Measurements from ENCODE around the gene DAB1.

DAB1 gene

DNA sequence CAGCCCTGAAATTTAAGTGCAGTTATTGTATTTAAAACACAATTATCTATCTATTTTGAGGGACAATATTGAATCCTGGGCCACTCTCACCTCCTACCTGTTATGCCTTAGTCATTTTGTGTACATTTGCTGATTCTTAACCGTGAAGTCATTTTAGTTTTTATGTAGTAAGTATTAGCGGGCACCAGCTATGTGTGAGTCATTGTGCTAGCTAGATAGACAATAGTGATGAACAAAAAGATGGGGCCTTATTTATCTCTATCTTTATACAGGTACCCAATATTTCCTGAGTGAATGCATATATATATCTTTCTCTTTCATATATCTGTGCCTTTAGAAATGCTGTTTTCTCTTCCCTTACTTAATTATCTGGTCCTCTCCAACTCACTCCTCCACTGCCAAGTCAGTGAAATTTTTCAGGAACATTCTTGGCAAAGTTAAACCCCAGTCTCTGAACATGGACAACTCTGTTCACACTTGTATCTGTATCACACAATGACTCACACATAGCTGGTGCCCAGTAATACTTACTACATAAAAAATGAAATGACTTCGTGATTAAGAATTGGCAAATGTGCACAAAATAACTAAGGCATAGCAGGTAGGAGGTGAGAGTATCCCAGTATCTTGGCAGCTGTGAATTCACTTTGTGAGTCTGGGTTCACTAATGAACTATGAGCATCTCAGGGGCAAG lies 292.0 kb downstream of the DAB1 start:
- H3K4me3 ChIP-seq (ENCODE audit: control insufficient read depth, low read depth, low read length) = no peak overlapping the region
- peak; percentile 48 for DNase-seq (ENCODE audit: low read depth)
- TF ChIP-seq CTCF (conservative IDR thresholded peaks at IDR 0.05; ENCODE audit: control insufficient read depth, insufficient read depth, low read depth, low read length) = no peak

DNA sequence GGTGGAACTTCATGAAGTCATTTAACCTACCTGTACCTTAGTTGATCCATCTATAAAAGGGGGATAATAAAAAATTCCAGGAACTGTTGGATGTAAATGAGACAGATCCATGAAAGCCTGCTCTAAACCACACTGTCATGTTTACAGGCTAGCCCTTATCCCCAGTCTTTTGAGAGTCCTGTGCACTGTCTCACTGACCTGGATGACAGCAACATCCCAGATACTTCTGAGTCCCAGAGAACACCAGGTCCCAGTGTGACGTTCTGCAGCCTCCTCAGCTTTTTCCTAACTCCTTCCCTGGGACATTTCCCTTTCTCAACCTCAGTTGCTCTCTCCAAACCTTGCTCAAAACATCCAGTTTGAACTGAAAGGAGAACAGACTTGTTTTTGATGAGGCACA lies 292.6 kb downstream of the DAB1 start:
- no peak for TF ChIP-seq CTCF (conservative IDR thresholded peaks at IDR 0.05; ENCODE audit: control insufficient read depth, insufficient read depth, low read depth, low read length)
- no peak for DNase-seq (ENCODE audit: low read depth)
- no peak overlapping the region for H3K4me3 ChIP-seq (ENCODE audit: control insufficient read depth, low read depth, low read length)

DNA sequence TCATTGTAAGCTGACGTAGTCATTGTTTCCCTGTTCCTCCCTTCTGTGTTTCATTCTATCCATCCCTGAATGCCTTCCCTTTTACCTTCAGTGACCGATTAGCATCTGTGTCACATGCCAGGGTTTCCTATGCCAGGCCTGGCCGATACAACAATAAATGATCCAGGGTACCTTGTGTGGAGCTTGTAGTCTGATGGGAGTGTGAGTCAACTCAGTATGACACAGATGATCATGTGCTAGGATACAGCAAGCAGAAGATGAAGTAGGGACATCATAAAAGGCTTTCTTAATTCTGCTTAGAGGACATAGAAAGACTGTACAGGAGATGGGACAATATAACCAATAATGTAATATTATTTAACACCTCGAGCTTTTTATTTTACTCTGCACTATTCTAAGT lies 294.0 kb downstream of the DAB1 start:
- H3K4me3 ChIP-seq (ENCODE audit: control insufficient read depth, low read depth, low read length) = no peak overlapping the region
- no peak for TF ChIP-seq CTCF (conservative IDR thresholded peaks at IDR 0.05; ENCODE audit: control insufficient read depth, insufficient read depth, low read depth, low read length)
- DNase-seq (ENCODE audit: low read depth) = no peak

DNA sequence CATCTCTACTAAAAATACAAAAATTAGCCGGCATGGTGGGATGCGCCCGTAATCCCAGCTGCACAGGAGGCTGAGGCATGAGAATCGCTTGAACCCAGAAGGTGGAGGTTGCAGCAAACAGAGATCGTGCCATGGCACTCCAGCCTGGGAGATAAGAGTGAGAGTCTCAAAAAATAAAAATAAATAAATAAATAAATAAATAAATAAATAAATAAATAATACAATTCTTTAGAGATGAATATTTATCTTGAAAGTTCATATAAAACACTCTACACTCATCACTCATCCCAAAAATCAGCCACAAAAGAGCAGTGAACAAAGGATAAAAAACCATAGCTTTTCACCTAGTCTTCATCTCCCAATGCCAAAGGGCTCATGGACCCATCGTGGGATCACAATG lies 295.9 kb downstream of the DAB1 start:
- H3K4me3 ChIP-seq (ENCODE audit: control insufficient read depth, low read depth, low read length) = no peak overlapping the region

GRCh38 chr1:57124768-57125446 lies 299.0 kb downstream of the DAB1 start:
- peak; percentile 31 for TF ChIP-seq CTCF (conservative IDR thresholded peaks at IDR 0.05; ENCODE audit: control insufficient read depth, insufficient read depth, low read depth, low read length)
- peak; percentile 64 for DNase-seq (ENCODE audit: low read depth)
- H3K4me3 ChIP-seq (ENCODE audit: control insufficient read depth, low read depth, low read length) = no peak overlapping the region

More for the DNA sequence above, 295.9 kb downstream of the DAB1 start:
- DNase-seq (ENCODE audit: low read depth) = no peak
- no peak for TF ChIP-seq CTCF (conservative IDR thresholded peaks at IDR 0.05; ENCODE audit: control insufficient read depth, insufficient read depth, low read depth, low read length)

DNA sequence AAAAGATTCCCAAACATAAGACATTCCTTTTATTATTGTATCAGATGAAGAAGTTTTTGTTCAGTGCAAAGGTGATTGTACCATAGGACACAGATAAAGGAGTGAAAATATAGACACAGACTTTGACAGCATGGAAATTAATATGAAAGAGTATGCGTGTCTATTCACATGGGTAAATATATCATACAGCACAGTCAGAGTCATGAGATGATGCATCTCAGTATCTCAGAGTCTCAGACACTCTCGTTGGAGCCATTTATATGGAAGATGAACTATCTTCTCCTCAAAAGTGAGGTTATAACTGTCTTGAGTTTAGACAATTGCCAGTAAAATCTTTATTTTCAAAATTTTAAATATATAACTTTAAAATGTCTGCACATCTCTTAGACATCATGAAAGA lies 299.7 kb downstream of the DAB1 start:
- no peak overlapping the region for H3K4me3 ChIP-seq (ENCODE audit: control insufficient read depth, low read depth, low read length)
- TF ChIP-seq CTCF (conservative IDR thresholded peaks at IDR 0.05; ENCODE audit: control insufficient read depth, insufficient read depth, low read depth, low read length) = no peak
- DNase-seq (ENCODE audit: low read depth) = no peak
